T-cell (primary cell): ENCODE data around the gene FBXL14. TPM values are rescaled to one million over a fixed set of nuclear protein-coding genes. Genes with fewer than 3 reads are reported as not detected.

ENCODE experiments used
- ATAC-seq, 4 experiments: fragments of 200-7000 bp in 3 of 4; fragments of 150-1000 bp in 1 of 4; cut with Tn5 transposase; replicated peaks in 1 of 4; 1 replicate in 3 of 4; 2 replicates in 1 of 4; pipeline ENCODE4 v1.10.0; 2021; ENCODE audit warnings: moderate library complexity in 3 of 4, mild to moderate bottlenecking in 2 of 4, moderate number of reproducible peaks in 1 of 4
- CTCF ChIA-PET, 2 donors: fragments of 300-600 bp; sonication (Branson Sonifier 250); formaldehyde crosslinking; loops; one replicate each; lab custom pipeline; 2022; ENCODE audit warnings: antibody characterized with exemption in 2 of 2; lab: Charles Lee
- POLR2A ChIA-PET, 2 donors: fragments of 300-600 bp; sonication (Branson Sonifier 250); formaldehyde crosslinking; loops; one replicate each; lab custom pipeline; 2022; ENCODE audit warnings: antibody characterized with exemption in 2 of 2; lab: Charles Lee
- DNase-seq, 35 experiments: peaks; one replicate each; pipeline versions ENCODE4 v3.0.0 to v3.0.0-alpha.2; 2013 to 2023
- H3K27ac ChIP-seq: one replicate; pipeline ENCODE4 v1.5.1; 2013; ENCODE audit warnings: low read length
- H3K27me3 ChIP-seq, 2 experiments: replicated peaks in 1 of 2; 1 replicate in 1 of 2; 2 replicates in 1 of 2; pipeline versions ENCODE4 v1.6.1 to v1.7.0; 2013; ENCODE audit warnings: low read length in 1 of 2, mixed read lengths in 1 of 2; ENCODE audit not compliant: control insufficient read depth in 2 of 2, insufficient read depth in 2 of 2; ENCODE audit errors: extremely low read depth in 1 of 2
- H3K36me3 ChIP-seq, 2 donors: 1 replicate in 1 of 2; 2 replicates in 1 of 2; pipeline versions ENCODE4 v1.6.1 to v1.7.0; 2013; ENCODE audit warnings: low read length in 1 of 2; ENCODE audit not compliant: control insufficient read depth in 2 of 2, insufficient read depth in 1 of 2; ENCODE audit errors: extremely low read depth in 1 of 2
- H3K4me1 ChIP-seq, 2 experiments: 1 replicate in 1 of 2; 2 replicates in 1 of 2; pipeline versions ENCODE4 v1.6.1 to v1.7.0; 2013; ENCODE audit warnings: low read length in 2 of 2, mixed read lengths in 1 of 2; ENCODE audit not compliant: insufficient read depth in 2 of 2, control insufficient read depth in 1 of 2; ENCODE audit errors: extremely low read depth in 1 of 2
- H3K4me3 ChIP-seq, 2 donors: 1 replicate in 1 of 2; 2 replicates in 1 of 2; pipeline versions ENCODE4 v1.5.1 to v1.7.0; 2013; ENCODE audit warnings: mild to moderate bottlenecking in 2 of 2, low read length in 1 of 2, moderate library complexity in 1 of 2; ENCODE audit not compliant: control insufficient read depth in 1 of 2; ENCODE audit errors: extremely low read depth in 1 of 2
- H3K9me3 ChIP-seq: 2 replicates; pipeline ENCODE4 v1.7.0; 2013
- H3K27ac Mint-ChIP-seq, 2 donors: one replicate each; pipeline ENCODE4 v1.8.0; 2020 to 2021; ENCODE audit warnings: mild to moderate bottlenecking in 2 of 2, mixed read lengths in 2 of 2
- H3K27me3 Mint-ChIP-seq, 2 donors: one replicate each; pipeline ENCODE4 v1.8.0; 2021 to 2022; ENCODE audit warnings: mixed read lengths in 2 of 2
- H3K36me3 Mint-ChIP-seq: one replicate; pipeline ENCODE4 v1.8.0; 2021; ENCODE audit warnings: mixed read lengths
- H3K4me1 Mint-ChIP-seq, 3 donors: one replicate each; pipeline ENCODE4 v1.8.0; 2020 to 2022; ENCODE audit warnings: mixed read lengths in 3 of 3, mild to moderate bottlenecking in 1 of 3
- H3K4me3 Mint-ChIP-seq, 3 donors: one replicate each; pipeline ENCODE4 v1.8.0; 2020 to 2022; ENCODE audit warnings: mild to moderate bottlenecking in 3 of 3, mixed read lengths in 3 of 3, moderate library complexity in 3 of 3
- H3K9me3 Mint-ChIP-seq, 3 donors: one replicate each; pipeline ENCODE4 v1.8.0; 2020 to 2022; ENCODE audit warnings: mixed read lengths in 3 of 3
- WGBS: methylation state at CpG from one replicate; pipeline ENCODE4 v1.1.5; 2013; ENCODE audit warnings: missing lambda C conversion rate; ENCODE audit not compliant: insufficient coverage; 5-methylcytosine and 5-hydroxymethylcytosine counted together
- total RNA-seq, 35 experiments: library from RNA in 6 of 35; stranded (reverse) in 6 of 35; fragments of 120-200 nt in 1 of 35; gene quantifications; one replicate each; pipeline versions ENCODE4 v1.2.1 to v1.2.4 and lab custom pipeline; 2013 to 2026

Gene FBXL14
- total RNA-seq, 5 donors from 2014 or later (not counting 1 experiment from before 2014, with no cell fraction given): 27.3 to 48.7 (median 42.5) TPM

DNA sequence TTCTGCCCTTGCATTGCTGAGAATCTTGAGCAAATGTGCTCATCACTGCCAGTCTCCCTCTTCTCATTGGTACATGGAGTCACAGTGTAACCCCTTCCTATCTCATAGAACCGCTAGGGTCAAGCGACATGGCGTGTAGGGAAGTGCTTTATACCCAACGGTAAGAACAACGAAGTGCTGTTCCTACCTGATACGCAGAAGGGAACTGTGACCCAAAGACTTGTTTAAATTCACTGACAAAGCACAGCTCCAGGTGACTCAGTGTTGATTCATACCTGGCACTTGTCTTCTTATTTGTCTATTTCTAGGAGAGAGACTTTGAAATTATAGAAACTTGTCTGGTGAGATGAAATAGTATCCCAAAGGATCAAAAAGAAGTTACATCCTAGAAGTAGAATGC, 53.7 kb downstream of the FBXL14 start:
- ChIA-PET POLR2A (no interaction called here), CTCF (interaction anchor here (0.6 to 1.2 kb wide), 2 partner anchors 423 to 1001 kb away, joined by 4 to 6 read pairs; no protein-coding TSS in a partner anchor)
- Histone ChIP-seq H3K27me3 (peaks cover 7 to 48% of the 10 kb centered on the region in 2 experiments), H3K27ac (no peak overlapping the region), H3K4me1 (no peaks in the 10 kb centered on the region), H3K36me3 (no peaks in the 10 kb centered on the region), H3K4me3 (no peak overlapping the region), H3K9me3 (no peaks in the 10 kb centered on the region)
- H3K4me3 Mint-ChIP-seq: no peak overlapping the region
- WGBS: 87% methylated on average over 6 of the region's 6 CpGs
- H3K27ac Mint-ChIP-seq: no peak overlapping the region
- DNase-seq (no peak), ATAC-seq (no peak)
- H3K36me3 Mint-ChIP-seq: no peaks in the 10 kb centered on the region
- peaks cover 59 to 70% of the 10 kb centered on the region in 2 donors for H3K27me3 Mint-ChIP-seq
- H3K9me3 Mint-ChIP-seq: no peaks in the 10 kb centered on the region
- H3K4me1 Mint-ChIP-seq: no peaks in the 10 kb centered on the region

DNA sequence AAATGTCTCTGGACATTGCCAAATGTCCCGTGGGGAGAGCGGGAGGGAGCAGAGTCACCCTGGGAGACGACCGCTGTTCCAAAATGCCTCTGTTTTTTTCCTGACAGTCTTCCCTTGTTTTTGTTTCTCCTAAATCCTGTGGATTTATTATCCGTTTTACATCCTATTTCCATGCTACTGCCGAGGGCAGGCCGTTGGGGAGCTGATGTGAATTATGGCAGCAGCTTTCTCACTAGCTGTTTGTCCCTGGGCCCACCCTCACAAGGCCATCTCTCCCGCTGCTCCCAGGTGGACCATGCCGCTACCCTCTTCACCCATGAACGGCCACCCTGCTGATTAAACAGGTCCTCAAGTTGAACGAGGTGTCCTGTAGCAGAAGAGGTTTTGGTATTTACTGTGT, 55.2 kb downstream of the FBXL14 start:
- ATAC-seq: no peak
- ChIA-PET POLR2A (no interaction called here), CTCF (no interaction called here)
- no peaks in the 10 kb centered on the region for H3K9me3 ChIP-seq
- no peak for DNase-seq
- no peak overlapping the region for H3K4me3 ChIP-seq
- no peak overlapping the region for H3K27ac ChIP-seq
- 88% methylated on average over 8 of the region's 11 CpGs for WGBS
- Mint-ChIP-seq H3K4me1 (peaks cover 2 to 8% (median 7%) of the 10 kb centered on the region in 3 donors), H3K9me3 (no peaks in the 10 kb centered on the region), H3K36me3 (no peaks in the 10 kb centered on the region), H3K4me3 (no peak overlapping the region), H3K27me3 (peaks cover 61 to 67% of the 10 kb centered on the region in 2 donors), H3K27ac (no peak overlapping the region)
- peaks cover under 1 to 10% of the 10 kb centered on the region in 2 experiments for H3K4me1 ChIP-seq
- no peaks in the 10 kb centered on the region for H3K36me3 ChIP-seq
- H3K27me3 ChIP-seq: peaks cover 7 to 63% of the 10 kb centered on the region in 2 experiments

GRCh38 chr12:1536817-1537216, 57.6 kb downstream of the FBXL14 start:
- peaks cover 68 to 72% of the 10 kb centered on the region in 2 donors for H3K27me3 Mint-ChIP-seq
- ATAC-seq (no peak), DNase-seq (no peak)
- no peaks in the 10 kb centered on the region for H3K9me3 Mint-ChIP-seq
- Histone ChIP-seq H3K4me1 (peaks cover 13 to 31% of the 10 kb centered on the region in 2 experiments), H3K9me3 (no peaks in the 10 kb centered on the region), H3K27me3 (peaks cover 13 to 77% of the 10 kb centered on the region in 2 experiments), H3K27ac (no peak overlapping the region), H3K4me3 (no peak overlapping the region), H3K36me3 (no peaks in the 10 kb centered on the region)
- H3K4me1 Mint-ChIP-seq: peaks cover 25 to 31% (median 30%) of the 10 kb centered on the region in 3 donors
- WGBS: no CpG with 5 or more reads among the region's 4 CpGs
- POLR2A ChIA-PET: no interaction called here
- H3K27ac Mint-ChIP-seq: peak overlapping the region in 1 of 2 donors; percentile 64
- no peak overlapping the region for H3K4me3 Mint-ChIP-seq
- H3K36me3 Mint-ChIP-seq: no peaks in the 10 kb centered on the region
- CTCF ChIA-PET: no interaction called here

DNA sequence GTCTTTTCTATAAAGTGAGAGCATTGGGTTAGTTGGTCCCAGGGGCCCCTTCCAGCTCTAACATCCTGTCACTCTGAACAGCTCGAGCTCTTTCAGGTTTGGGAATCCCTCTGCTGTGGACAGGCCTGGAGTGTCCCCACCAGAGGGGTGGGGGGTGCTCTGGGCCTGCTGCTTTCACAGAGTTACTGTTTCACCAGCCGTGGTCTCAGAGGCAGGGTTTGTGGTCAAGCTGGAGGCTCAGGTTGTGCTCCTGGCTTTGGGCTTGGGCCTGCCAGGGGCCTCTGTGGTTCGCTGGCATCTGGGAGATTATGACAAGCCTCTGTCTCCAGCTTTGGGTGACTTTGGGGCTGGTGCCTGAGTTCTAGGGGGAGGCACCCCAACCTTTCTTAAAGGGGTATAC, 59.6 kb downstream of the FBXL14 start:
- no peaks in the 10 kb centered on the region for H3K9me3 ChIP-seq
- ChIA-PET POLR2A (no interaction called here), CTCF (interaction anchor here in 1 of 2 donors (0.6 kb wide), 1 partner anchor 255 kb away, joined by 3 read pairs; no protein-coding TSS in a partner anchor)
- H3K4me1 ChIP-seq: peaks cover 13 to 41% of the 10 kb centered on the region in 2 experiments
- no peaks in the 10 kb centered on the region for H3K9me3 Mint-ChIP-seq
- ATAC-seq (no peak), DNase-seq (no peak)
- H3K4me3 Mint-ChIP-seq: peak overlapping the region in 1 of 3 donors; percentile 82
- peak overlapping the region in 1 of 2 donors; percentile 64 for H3K4me3 ChIP-seq
- H3K27ac Mint-ChIP-seq: no peak overlapping the region
- 46% methylated on average over 2 of the region's 3 CpGs for WGBS
- H3K36me3 Mint-ChIP-seq: no peaks in the 10 kb centered on the region
- peaks cover 11 to 82% of the 10 kb centered on the region in 2 experiments for H3K27me3 ChIP-seq
- H3K4me1 Mint-ChIP-seq: peaks cover 32 to 36% (median 35%) of the 10 kb centered on the region in 3 donors
- H3K36me3 ChIP-seq: no peaks in the 10 kb centered on the region
- no peak overlapping the region for H3K27ac ChIP-seq
- H3K27me3 Mint-ChIP-seq: peaks cover 55 to 66% of the 10 kb centered on the region in 2 donors

DNA sequence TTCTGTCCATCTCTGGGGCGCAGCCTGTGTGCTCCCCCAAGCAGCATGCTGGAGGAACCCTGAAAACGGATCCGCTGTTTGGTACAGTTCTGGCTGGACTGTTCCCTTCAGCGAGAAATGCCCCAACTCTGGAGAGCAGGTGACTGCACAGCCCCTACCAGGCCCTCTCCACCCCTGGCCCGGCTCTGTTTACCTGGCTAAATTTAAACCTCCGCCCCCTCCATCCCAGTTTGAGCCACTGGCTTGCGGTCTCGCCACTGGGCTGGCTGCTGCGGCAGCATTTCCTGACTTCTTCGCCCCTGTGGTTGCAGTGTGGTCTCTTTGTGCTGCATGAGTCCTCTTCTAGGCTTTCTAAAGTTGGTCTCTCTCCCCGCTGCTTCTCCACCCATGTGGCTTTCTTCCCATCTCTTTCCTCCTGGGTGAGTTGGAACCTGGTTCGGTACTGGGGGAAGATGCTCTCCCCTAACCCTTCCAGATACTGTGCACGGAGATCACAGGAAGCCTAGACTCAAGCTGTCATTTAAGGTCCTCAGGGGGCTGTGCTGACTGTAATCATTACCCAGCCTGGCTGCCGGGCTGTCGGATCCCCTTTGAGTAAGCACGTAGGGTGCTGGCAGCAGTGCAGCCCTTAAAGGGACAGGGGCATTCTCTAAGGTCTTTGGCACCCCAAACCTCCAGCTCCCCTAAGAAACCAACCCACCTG, 60.6 kb downstream of the FBXL14 start:
- no peak overlapping the region for H3K27ac Mint-ChIP-seq
- H3K9me3 Mint-ChIP-seq: no peaks in the 10 kb centered on the region
- Histone ChIP-seq H3K4me3 (peak overlapping the region; percentile 33 to 64), H3K27ac (no peak overlapping the region), H3K9me3 (no peaks in the 10 kb centered on the region), H3K27me3 (peaks cover 20 to 83% of the 10 kb centered on the region in 2 experiments), H3K4me1 (peaks cover 13 to 44% of the 10 kb centered on the region in 2 experiments), H3K36me3 (no peaks in the 10 kb centered on the region)
- DNase-seq (peak in 13 of 35 experiments; percentile 3 to 53 (median 22)), ATAC-seq (peak; percentile 51 to 67 (median 56))
- ChIA-PET CTCF (interaction anchor here in 1 of 2 donors (0.6 to 0.8 kb wide), 2 partner anchors 415 to 441 kb away, joined by 3 to 4 read pairs; no protein-coding TSS in a partner anchor), POLR2A (interaction anchor here (0.6 kb wide), 2 partner anchors 18 to 68 kb away, joined by 6 to 12 read pairs; no protein-coding TSS in a partner anchor)
- H3K4me3 Mint-ChIP-seq: peak overlapping the region; percentile 77 to 82 (median 78)
- peaks cover 36 to 40% (median 39%) of the 10 kb centered on the region in 3 donors for H3K4me1 Mint-ChIP-seq
- H3K27me3 Mint-ChIP-seq: peaks cover 57 to 66% of the 10 kb centered on the region in 2 donors
- WGBS: 0% methylated on average over 3 of the region's 16 CpGs
- no peaks in the 10 kb centered on the region for H3K36me3 Mint-ChIP-seq

- Mint-ChIP-seq H3K4me1 (peaks cover 36 to 40% (median 39%) of the 10 kb centered on the region in 3 donors), H3K4me3 (peak overlapping the region; percentile 77 to 82 (median 78)), H3K27me3 (peaks cover 58 to 68% of the 10 kb centered on the region in 2 donors), H3K9me3 (no peaks in the 10 kb centered on the region), H3K27ac (peak overlapping the region in 1 of 2 donors; percentile 11), H3K36me3 (no peaks in the 10 kb centered on the region)
- Histone ChIP-seq H3K4me3 (peak overlapping the region; percentile 33 to 64), H3K27ac (no peak overlapping the region), H3K9me3 (no peaks in the 10 kb centered on the region), H3K4me1 (peaks cover 13 to 44% of the 10 kb centered on the region in 2 experiments), H3K27me3 (peaks cover 23 to 83% of the 10 kb centered on the region in 2 experiments), H3K36me3 (no peaks in the 10 kb centered on the region)
- ATAC-seq: peak; percentile 48 to 65 (median 48)
- DNase-seq: peak in 6 of 35 experiments; percentile 3 to 56 (median 27)
- 3% methylated on average over 6 of the region's 9 CpGs for WGBS
- ChIA-PET CTCF (interaction anchor here in 1 of 2 donors (0.8 to 0.9 kb wide), 3 partner anchors 59 to 415 kb away, joined by 3 read pairs; no protein-coding TSS in a partner anchor), POLR2A (no interaction called here)
Measured at GRCh38 chr12:1533205-1533601, 61.2 kb downstream of the FBXL14 start.
